GM19240 (cell line): ENCODE results near the gene LMF1.

Experiments used
- DNase-seq: peaks from one replicate; pipeline ENCODE4 v3.0.0; 2011; ENCODE audit warnings: low spot score; ENCODE audit not compliant: insufficient read length

LMF1 gene

GRCh38 chr16:931171-931570 is 39.6 kb downstream of the LMF1 start:
- DNase-seq, result no peak

DNA sequence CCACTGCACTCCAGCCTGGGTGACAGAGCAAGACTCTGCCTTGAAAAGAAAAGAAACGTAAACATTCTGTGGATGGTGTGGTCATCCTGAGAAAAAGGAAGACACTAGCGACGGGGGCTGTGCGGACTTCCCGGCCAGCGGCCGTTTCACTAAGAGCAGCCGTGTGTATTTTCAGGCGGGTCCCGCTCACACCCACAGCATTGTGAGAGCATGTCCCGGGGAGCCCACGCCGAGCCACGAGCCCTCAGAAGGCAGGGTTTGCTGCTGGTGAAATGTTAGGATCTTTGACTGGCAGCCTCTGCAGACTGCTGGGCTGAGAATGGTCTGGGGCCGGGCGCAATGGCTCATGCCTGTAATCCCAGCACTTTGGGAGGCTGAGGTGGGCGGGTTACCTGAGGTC is 40.3 kb downstream of the LMF1 start:
- DNase-seq, result no peak

GRCh38 chr16:930076-930475 is 40.7 kb downstream of the LMF1 start:
- DNase-seq, result no peak

- DNase-seq, result no peak
These were observed 41.3 kb downstream of the LMF1 start for GRCh38 chr16:929227-930073.

- DNase-seq, result no peak
These were observed 42.3 kb downstream of the LMF1 start for GRCh38 chr16:928526-928925.

- no peak for DNase-seq
These were observed 42.9 kb downstream of the LMF1 start for GRCh38 chr16:927931-928330.

DNA sequence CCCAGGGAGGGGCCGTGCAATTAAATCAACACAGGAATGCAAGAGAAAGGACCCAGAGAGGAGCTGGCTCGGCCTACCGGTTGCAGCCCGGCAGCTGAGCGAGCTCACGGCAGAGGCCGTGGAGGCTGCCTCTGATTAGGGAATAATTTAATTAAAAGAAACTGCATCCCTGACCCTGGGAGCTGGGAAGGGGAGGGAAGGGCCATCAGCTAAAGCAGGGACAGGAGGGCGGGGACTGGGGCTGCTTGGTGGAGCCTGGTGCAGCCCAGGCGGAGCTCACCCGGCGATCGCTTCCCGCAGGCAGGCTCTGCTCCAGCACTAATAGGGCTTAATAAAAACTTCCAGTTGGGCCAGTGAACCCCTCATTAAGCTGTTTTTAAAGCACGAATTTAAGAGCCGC is 43.4 kb downstream of the LMF1 start:
- no peak for DNase-seq

DNA sequence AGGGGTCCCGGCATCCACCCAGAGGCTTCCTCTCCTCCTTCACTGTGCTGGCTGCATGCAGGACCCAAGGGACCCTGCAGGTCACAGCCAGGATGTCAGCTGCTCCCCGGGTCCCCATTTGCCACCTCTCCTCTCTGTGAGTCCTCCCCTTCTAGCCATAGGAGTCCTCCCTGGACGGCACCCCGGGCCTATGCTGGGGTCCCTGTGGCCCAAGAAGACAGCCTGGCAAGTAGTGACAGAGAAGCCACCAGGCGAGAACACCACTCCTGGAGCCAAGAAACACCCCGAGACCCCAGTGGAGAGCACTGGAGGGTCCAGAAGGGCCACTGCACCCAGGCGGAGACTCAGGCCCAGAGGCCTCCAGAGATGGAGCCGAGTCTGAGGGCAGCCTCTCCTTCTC is 44.1 kb downstream of the LMF1 start:
- no peak for DNase-seq

DNA sequence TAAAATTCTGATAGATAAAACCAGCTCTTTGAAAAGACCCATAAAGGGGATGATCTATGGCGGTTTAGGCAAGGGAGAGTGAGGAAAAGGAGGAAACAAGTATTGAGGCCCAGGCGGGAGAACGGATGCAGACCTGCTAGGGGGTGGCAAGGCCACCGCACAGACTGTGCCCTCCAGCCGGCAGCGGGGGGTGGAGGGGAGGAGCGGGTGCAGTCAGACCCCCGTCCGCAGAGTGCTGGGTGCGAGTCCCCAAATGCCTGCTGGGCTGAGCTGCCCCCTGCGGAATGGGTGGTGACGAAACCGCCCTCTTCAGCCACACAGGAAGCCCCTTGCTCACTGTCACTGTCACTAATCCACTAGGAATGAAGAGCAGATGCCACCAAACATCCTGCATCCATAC is 46.0 kb downstream of the LMF1 start:
- DNase-seq, result no peak

- no peak for DNase-seq
These were observed 46.7 kb downstream of the LMF1 start for GRCh38 chr16:924063-924462.

GRCh38 chr16:923184-923583 is 47.6 kb downstream of the LMF1 start:
- no peak for DNase-seq

GRCh38 chr16:922051-922450 is 48.7 kb downstream of the LMF1 start:
- no peak for DNase-seq

DNA sequence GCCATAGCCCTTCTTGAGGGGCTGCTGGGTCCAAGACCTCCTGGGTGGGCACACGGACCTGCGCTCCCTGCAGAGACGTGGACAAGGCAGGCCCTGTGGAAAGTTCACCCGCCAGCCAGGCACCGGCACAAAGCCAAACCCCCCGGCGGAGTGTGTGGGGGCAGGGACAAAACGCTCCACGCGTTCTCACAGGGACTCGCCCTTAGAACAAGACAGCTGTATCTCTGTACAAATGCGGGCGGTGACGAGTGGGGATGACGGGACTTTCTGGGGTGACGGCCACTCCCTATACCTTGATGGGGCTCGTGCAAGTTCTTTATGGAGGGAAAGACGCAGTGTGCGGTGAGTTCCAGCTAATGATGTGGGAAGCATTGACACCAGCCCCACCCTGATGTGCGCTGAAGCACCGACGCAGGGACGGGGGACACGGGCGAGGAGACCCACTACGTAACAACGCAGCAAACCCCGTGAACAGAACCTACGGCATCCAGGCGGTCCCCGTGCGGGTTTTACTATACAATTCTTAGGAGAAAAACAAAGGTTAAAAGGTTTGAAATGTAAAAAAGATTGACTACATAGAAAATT is 49.4 kb downstream of the LMF1 start:
- DNase-seq, result no peak

DNA sequence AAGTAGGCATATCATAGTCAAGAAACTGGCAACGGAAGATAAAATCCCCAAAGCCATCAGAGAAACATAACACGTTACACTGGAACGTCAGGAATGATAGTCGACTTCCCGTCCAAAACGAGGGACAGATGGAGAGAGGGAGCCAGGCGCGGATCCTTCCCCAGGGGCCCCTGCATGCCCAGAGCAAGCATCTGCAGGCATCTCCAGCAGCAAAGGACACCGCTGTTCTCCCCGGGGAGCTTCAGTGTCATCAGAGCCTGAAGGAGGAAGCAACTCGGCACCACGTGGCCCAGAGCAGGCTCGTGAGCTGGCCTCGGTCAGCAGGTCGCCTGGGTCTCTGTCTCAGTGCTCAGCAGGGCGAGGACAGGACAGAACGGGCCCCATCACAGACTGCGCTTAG is 50.1 kb downstream of the LMF1 start:
- no peak for DNase-seq

- DNase-seq, result no peak
These were observed 50.6 kb downstream of the LMF1 start for GRCh38 chr16:920051-920681.

DNA sequence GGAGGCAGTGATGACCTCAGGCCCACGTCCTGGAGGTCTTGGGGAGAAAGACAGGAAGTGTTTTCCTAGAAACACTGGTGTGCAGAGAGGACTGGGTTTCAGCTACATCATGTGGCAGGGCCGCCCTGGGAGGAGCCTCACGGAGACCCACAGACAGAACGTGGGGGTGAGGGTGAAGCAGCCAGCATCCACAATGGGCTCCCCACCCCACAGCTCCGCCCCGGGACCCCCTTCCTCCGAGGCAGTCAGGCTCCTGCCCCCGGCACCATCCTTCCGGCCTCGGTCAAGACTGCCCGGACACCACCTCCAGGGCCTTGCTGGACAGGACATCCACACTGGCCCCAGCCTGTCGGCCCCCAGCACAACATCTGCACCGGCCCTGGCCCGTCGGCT is 51.1 kb downstream of the LMF1 start:
- DNase-seq, result no peak

GRCh38 chr16:918741-919657 is 51.8 kb downstream of the LMF1 start:
- no peak for DNase-seq

- no peak for DNase-seq
These were observed 52.7 kb downstream of the LMF1 start for GRCh38 chr16:918068-918467.

DNA sequence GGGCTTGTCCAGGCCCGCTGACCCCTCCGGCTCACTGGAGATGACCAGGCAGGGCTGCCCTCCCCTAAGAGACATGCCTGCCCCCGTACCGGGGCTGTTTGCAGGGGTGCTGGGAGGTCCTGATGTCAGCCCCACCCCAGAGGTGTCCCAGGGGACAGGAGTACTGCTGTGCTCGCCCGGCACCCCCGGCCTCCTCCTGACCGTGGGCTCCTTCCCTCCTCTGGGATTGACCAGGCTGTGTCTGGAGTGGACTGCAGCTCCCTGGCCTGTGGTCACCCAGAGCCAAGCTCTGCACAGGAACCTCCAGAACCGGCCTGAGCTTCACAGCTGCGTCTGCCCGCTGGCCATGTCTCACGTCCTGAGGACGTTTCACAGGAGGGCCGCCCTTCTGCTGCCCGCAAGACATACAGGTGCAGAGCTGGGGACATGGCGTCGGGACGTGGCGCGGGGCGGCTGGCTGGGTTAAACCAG is 53.2 kb downstream of the LMF1 start:
- DNase-seq, result no peak

GRCh38 chr16:916035-916799 is 54.6 kb downstream of the LMF1 start:
- DNase-seq, result no peak

- DNase-seq, result no peak
These were observed 55.2 kb downstream of the LMF1 start for GRCh38 chr16:915546-915945.
